GM18861 (cell line): ENCODE results near the gene SALL3.

ENCODE experiments used
- ATAC-seq: cut with Tn5 transposase; IDR thresholded peaks from one replicate; pipeline ENCODE4 v1.9.1; 2021; ENCODE audit not compliant: unreplicated experiment

SALL3 gene

DNA sequence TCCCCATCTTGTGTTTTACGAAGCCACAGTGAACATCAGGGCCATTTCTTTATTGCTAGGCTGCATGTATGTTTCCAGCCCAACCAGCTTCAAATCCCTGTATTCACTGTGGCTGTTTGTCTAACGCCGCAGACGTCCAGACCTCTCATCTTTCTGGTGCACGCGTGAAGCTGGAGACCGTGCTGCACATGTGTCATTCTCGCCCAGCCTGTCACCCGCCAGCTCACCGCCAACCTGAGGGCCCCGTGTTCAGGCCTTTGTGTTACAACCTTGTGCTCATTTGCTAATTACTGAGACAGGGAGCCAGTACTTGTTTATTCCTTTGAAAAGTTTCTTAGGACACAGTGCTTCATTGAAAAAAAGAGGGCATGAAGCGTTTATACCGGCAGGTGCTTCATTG lies 21.4 kb downstream of the SALL3 start:
- no peak for ATAC-seq

DNA sequence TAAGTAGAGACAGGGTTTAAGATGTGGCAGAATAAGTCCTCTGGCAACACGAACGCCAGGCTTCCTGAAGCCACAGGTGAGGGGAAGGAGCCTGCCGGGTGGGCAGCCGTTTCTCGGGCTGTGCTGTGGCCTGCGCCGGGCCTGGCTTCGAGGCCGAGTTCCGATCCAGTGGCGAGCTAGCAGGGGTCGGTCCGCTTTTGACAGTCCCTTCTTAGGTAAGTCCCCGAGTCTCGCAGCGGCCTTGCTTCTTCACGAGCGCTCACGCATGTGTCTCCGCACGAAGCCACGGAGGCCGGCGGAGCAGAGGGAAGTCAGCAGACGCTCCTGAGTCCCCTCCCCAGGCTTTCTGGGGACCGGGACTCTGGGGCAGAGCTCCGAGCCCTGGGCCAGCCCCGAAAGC lies 26.0 kb downstream of the SALL3 start:
- ATAC-seq, result no peak

DNA sequence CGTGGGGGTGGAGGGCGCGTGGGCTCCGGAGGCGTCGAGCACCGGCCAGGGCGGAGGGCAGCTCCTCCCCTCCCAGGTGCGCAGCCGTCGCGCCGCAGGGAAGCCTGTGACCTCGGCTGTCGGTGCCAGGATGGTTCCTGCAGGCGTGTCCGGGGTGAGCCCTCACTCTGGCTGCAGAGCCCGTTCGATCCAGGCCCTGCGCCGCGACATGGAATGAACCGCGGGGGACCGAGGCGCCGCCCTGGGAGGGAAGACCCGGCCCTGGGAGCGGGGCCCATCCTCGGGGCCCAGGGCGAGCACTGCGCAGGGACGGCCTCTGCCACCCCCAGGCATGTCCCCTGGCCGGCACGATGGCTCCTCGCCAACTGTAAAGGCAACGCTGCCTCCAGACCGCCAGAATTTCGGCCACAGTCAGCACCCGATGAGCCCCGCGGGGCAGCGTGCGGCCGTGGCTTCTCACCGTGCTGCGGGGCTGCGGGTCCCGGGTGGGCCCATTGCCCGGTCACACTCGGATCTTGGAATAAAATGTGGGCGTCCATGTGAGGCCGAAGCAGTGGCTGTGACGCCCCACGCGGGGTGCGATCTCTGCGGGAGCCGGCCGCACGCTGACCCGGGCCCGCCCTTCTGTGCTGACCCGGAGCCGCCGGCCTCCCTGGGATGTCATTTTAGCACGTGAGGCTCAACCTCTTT lies 26.6 kb downstream of the SALL3 start:
- ATAC-seq, result no peak

DNA sequence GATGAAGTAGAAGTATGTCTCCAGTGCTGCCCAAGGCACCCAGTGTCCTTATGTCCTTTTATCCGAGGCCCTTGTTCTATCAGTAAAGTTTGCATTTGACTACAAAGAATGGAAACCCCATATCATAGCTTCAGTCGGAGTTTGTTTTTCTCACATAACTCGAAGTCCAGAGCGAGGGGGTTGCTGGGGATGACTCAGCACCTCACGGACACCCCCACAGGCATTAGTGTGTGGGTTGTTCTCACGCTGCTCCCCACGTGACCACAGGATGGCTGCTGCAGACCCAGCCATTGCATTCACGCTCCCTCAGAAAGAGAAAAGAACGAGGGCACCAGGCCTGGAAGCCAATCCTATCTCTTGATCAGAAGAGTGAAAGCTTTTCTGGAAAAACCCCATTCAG lies 27.8 kb downstream of the SALL3 start:
- ATAC-seq, result no peak

DNA sequence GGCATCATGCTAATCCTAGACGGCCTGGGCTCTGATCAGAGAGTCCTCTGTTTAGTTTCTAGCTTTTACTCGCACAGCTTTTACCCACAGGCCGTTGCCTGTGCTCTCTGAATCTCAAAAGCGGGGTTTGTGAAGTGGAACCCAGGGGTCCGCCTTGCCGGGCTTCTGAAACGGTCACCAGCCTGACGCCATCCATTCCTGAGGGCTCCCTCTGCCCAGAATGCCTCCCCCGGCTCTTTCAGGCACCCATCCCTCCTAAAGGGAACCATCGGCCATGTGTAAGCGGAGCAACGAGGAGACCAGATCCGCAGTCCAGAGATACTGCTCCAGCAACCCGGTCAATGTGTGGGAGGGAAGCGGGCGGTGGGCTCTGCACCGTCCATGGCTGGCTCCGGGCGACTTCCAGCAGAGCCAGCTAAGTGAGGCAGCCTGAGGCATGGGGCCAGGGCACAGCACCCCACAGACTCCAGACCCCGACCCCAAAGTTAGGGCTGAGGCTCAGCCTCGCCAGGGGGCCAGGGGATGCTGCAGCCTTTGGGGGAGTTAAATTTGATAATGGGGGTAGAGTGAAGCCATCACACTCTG lies 28.8 kb downstream of the SALL3 start:
- ATAC-seq, result no peak

DNA sequence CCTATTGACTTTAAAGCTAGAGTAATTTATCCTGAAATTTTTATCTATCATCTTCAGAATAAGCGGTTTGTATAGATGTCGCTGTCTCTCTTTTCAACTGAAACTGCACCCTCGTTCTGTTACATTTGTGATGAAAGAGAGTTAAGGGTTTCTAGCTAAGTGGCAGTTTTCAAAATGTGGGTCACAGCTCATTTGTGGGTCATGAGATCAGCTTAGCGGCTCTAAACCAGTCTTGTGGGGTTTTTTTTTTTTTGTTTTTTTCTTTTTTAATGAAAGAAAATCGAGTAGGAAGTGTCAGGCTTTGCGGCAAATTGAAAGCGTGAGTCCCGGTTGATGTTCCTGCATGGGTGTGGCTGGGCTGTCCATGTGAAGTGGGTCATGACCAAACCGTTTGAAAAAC lies 31.2 kb downstream of the SALL3 start:
- no peak for ATAC-seq

DNA sequence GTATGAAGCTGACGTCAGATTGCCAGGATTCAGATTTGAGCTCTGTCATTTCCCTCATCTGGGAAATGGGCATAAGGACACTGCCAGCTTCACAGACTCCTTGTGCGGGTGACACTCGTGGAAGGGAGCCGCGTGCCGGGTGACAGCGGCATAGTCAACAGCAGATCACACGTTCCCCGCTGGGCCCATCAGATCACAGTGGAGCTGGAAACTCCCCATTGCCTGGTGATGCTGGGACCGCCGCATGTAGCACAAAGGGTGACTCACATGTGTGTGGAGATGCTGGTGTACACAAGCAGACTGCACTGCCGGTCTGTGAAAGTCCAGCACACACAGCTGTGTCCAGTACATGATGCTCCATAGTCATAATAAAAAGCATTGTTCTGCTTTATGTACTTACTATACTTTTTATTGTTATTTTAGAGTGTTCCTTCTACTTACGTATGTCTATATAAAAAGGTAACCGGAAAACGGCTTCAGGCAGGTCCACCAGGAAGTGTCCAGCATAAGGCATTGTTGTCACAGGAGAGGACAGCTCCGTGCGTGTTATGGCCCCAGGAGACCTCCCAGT lies 31.8 kb downstream of the SALL3 start:
- ATAC-seq, result no peak

DNA sequence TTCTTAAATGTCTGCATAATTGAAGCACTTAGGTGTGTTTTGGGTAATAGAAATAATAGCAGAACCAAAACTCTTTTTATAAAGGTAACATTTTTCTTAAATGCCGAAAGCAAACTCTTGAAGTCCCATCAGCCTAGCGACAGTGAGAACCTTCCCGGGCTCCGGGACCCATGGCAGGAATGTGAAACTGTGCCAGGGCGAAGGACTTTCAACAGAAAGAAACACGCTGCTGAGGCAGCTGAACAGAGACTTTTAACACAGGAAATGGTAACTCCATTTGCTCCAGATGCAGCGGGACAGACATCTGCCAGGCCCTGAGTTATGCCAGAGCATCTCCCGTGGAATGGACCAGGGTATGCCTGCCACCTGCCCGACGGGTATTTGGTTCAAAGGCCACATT lies 34.3 kb downstream of the SALL3 start:
- no peak for ATAC-seq

DNA sequence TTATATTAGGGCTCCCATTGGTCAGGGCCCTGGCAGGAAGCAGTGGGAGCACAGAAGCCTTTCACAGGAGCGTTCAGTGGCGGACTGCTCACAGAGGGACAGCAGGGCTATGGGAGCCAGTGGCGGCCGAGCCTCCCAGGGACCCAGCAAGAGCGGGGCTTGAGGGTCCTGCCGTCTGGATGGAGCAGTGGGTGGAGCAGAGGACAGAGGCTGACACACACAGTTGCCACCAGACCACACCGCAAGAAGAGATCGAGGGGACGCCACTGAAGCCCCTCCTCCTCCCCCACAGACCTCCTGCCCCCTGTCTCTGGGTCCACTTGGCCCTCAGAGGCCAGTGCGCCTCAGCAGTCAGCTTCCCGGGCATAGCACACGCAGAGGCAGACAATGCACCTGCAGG lies 39.3 kb downstream of the SALL3 start:
- ATAC-seq, result no peak

DNA sequence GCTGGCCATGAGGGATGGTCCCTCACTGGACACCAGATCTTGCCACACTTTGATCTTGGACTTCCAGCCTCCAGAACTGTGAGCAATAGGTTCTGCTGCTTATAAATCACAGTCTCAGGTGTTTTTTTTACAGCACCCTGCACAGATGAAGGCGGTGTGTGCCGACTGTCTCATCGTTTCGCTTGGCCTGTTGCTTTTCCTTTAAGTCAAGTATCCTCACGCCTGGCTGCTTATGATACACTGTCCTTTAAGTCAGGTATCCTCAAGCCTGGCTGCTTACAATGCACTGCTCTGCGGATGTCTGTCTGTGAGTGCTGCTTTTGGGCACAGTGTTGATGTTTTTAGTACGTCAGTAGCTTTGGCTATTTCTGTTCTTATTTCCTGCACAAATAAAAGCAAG lies 40.3 kb downstream of the SALL3 start:
- no peak for ATAC-seq

DNA sequence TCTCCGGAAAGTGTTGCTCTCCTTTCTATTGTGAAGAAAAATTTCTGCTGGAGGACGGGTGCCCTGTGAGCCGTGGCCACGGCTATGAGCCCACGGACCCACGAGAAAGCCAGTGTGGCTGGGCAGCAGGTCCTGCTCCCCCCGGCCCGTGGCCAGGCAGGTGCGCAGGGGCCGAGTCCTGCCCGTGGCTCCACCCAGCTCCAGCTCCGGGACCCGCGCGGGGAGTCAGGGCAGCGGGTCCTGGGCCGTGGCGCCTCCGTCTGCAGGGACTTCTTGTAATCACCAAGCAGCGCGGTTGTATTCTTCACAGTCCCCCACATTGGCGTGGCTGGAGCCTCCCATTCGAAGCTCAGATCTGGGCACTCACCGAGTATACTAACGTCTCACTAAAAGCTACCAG lies 43.0 kb downstream of the SALL3 start:
- no peak for ATAC-seq

DNA sequence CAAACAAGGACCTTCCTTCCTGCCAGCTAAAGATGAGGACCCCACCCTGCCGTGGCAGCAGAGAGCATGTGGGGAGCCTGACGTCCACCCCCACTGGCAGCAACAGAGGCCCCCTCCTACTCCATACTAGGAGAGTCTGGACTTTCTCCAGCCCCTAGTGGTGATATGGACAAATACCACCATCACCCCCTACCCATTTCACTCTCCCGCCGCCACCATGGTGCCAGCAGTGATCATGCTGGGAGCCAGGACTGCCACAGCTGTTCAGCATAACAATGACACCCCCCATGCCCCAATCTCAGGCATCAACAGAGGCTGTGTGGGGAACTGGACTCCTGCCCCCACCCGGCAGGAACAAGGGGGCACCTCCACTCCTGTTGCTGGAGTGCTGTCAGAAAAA lies 46.9 kb downstream of the SALL3 start:
- no peak for ATAC-seq

DNA sequence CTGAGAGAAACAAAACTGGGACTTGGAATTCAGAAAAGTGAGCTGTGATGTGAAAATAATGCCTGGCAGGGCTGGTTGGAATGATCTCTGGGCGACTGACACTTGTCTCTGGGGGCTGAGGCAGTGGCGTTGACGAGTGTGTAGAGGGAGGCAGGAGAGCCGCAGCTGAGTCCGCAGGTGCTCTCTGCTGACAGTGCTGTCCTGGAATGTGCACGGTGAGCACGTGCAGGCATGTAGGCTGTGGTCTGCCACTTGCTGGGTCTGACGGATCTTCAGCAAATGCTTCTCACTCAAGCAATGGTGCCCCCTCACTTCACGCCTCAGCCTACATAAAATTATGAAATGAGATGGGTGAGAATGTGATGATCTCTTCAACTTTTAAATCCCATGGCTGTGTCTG lies 51.1 kb downstream of the SALL3 start:
- no peak for ATAC-seq

DNA sequence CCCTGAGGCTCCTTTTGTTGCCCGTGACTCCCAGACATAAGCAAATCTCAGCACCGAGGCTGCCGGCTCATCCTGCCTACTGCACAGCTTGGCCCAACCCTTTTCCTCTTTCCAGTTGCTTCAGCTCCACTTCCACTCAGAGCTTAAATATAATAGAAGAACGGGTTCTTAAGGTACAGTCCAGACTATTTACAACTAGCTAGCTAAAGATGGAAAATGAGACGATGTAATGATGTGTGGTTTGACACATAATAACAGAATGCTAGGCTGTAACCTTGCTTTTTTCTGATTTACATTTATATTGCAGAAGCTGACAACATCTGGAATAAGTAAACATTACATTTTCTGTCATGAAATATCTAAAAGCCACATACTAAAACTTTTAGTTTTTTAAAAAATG lies 62.7 kb downstream of the SALL3 start:
- ATAC-seq, result no peak

DNA sequence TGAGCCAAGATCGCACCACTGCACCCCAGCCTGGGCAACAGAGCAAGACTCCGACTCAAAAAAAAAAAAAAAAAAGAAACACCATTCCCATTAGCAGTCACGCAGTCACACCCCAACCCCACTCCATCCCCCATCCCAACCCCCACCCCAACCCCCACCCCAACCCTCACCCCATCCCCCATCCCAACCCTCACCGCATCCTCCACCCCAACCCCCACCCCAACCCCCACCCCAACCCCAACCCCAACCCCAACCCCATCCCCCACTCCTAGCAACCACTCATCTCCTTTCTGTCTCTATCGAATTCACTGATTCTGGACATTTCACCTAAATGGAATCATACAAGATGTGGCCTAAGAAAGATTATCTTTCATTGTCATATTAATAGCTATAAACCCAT lies 63.7 kb downstream of the SALL3 start:
- ATAC-seq, result no peak

DNA sequence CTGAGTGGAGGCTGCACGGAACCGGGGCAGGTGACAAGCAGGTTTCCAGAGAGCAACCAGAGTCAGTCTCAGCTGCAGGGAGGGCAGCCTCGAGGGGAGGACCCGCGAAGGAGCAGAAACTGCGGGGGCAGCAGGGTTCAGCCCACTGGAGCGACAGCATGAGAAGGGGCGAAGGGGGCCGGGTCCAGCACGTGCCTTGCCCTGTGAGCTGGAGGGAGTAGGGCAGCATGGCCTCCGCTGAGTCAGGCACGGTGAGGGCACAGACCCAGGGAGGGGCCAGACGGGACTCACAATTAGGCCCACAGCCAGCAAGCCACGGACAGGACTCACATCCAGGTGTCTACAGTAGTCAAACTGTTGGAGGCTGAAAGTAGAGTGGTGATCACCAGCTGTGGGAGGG lies 66.9 kb downstream of the SALL3 start:
- no peak for ATAC-seq

DNA sequence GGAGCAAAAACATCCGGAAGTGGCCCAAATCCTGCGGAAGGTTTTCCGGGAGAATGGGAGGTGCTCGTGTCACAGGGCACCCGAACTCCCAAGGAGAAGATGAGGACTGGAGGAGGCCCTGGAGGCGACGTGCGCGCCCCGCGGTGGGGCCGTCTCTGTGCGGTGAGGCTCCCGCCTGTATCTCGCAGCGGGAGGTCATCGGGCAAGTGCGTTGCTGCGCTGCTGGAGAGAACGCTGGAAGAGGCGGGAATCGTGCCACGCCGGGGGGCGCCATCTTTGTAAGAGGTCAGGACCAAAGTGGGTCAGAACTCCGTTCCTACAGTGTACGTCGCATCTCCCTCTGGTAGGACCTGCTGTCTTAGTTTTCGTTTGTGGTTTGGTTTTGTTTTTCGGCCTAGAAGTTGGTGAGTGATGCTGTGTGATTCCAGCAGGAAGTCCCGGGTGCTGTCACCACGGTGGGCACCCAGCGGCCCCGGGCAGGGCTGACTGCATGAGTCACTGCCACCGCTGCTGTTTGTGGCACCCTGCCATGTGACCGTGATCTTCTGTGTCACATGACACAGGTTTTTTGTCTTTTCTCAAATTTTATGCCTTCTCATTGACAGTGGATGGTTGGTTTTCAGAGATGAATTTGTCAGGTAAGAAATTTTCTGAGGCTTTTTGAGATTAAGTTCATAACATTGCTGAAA lies 68.1 kb downstream of the SALL3 start:
- ATAC-seq, result no peak

DNA sequence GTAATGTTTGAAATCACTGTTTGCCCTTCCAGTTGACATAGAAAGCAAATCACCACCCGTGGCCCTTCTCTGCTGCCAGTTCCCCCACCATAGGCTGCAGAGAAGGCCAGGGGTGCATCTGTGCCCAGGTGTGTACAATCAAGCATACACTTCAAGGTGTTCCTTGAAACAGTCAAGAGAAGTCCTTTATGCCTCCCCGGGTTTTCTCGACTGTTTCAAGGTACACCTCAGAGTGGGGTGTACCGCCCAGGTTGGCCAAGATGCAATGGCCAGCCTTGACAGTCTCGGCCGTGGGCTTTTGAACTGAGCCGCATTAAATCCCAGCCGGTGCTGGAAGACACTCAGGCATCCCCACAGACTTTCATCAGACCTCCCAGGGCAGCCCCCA lies 68.6 kb downstream of the SALL3 start:
- ATAC-seq, result no peak

DNA sequence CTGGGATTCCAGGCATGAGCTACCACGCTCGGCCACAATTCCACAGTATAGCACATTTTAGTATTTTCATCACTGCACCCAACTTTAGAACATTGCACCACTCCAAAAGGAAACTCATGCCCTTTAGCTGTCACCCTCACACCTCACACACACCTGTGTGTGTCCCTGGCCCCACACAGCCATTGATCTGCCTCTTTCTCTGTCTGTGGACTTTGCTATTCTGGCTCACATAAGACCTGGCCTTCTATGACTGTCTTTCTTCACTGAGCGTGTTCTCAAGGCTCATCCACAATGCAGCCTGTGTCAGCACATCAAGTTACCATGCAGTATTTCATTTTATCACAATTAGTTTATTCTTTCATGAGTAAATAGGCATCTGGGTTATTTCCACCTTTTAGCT lies 69.9 kb downstream of the SALL3 start:
- ATAC-seq, result no peak
